Lung (tissue), 12 donors: ENCODE measurements around the gene SOX3. TPM values are rescaled to one million over a fixed set of nuclear protein-coding genes. Genes with fewer than 3 reads are reported as not detected.

Source experiments
- ATAC-seq: fragments of 200-7000 bp; cut with Tn5 transposase; one replicate; pipeline ENCODE4 v1.9.1; 2020; ENCODE audit warnings: moderate number of reproducible peaks; ENCODE audit not compliant: insufficient read depth, low FRiP score
- DNase-seq, 3 donors: peaks; one replicate each; pipeline ENCODE4 v3.0.0-alpha.2; 2013 to 2017
- H3K27ac ChIP-seq, 2 donors: one replicate each; pipeline ENCODE4 v1.5.1; 2013; ENCODE audit warnings: mild to moderate bottlenecking in 2 of 2, moderate library complexity in 2 of 2, control low read depth in 1 of 2, inconsistent platforms in 1 of 2, low read depth in 1 of 2, low read length in 1 of 2
- H3K27me3 ChIP-seq, 3 donors: one replicate each; pipeline ENCODE4 v1.5.1; 2013; ENCODE audit warnings: low read length in 2 of 3; ENCODE audit not compliant: control insufficient read depth in 3 of 3, insufficient read depth in 3 of 3
- H3K36me3 ChIP-seq, 4 donors: one replicate each; pipeline ENCODE4 v1.5.1; 2013; ENCODE audit warnings: low read length in 4 of 4, mild to moderate bottlenecking in 1 of 4, moderate library complexity in 1 of 4; ENCODE audit not compliant: control insufficient read depth in 4 of 4, insufficient read depth in 4 of 4
- H3K4me1 ChIP-seq, 5 donors: one replicate each; pipeline ENCODE4 v1.5.1; 2013; ENCODE audit warnings: low read length in 5 of 5, mild to moderate bottlenecking in 2 of 5, moderate library complexity in 1 of 5; ENCODE audit not compliant: control insufficient read depth in 5 of 5, insufficient read depth in 5 of 5
- H3K4me3 ChIP-seq: one replicate; pipeline ENCODE4 v1.5.1; 2013; ENCODE audit warnings: mild to moderate bottlenecking, control low read depth, moderate library complexity
- H3K9ac ChIP-seq, 2 donors: one replicate each; pipeline ENCODE4 v1.5.1; 2013; ENCODE audit warnings: low read length in 2 of 2, control low read depth in 1 of 2; ENCODE audit not compliant: insufficient read depth in 1 of 2
- H3K9me3 ChIP-seq, 4 donors: one replicate each; pipeline ENCODE4 v1.5.1; 2013; ENCODE audit warnings: low read length in 3 of 4, mild to moderate bottlenecking in 1 of 4, moderate library complexity in 1 of 4; ENCODE audit not compliant: control insufficient read depth in 4 of 4, insufficient read depth in 3 of 4
- CTCF ChIP-seq: IDR thresholded peaks from 2 replicates; pipeline ENCODE4 v1.5.1; 2012; ENCODE audit warnings: mild to moderate bottlenecking; ENCODE audit errors: control extremely low read depth, extremely low read depth
- WGBS, 2 donors: extraction: QIAGEN DNeasy Blood & Tissue Kit; methylation state at CpG; one replicate each; pipeline ENCODE4 v1.1.7; 2013; 5-methylcytosine and 5-hydroxymethylcytosine counted together
- polyA plus RNA-seq, 2 donors: library from polyadenylated mRNA; stranded (reverse); fragments of 200-250 nt; gene quantifications; one replicate each; pipeline ENCODE4 v1.2.1, GENCODE V29; 2013
- total RNA-seq, 2 donors: library from RNA; depleted of rRNA in 1 of 2; stranded (reverse); fragments of >200 nt in 1 of 2; gene quantifications; one replicate each; pipeline ENCODE4 v1.2.1, GENCODE V29; 2014 to 2021
- donor health status: control.
- donor health status: control.
- donor health status: Bipolar disorder and iron deficiency.
- donor health status: healthy.
- donor health status: DM: yes; HTN: yes; CAD: no.

The SOX3 gene
- total and polyA plus RNA-seq, 4 donors: 0.09 TPM; not detected in 3

DNA sequence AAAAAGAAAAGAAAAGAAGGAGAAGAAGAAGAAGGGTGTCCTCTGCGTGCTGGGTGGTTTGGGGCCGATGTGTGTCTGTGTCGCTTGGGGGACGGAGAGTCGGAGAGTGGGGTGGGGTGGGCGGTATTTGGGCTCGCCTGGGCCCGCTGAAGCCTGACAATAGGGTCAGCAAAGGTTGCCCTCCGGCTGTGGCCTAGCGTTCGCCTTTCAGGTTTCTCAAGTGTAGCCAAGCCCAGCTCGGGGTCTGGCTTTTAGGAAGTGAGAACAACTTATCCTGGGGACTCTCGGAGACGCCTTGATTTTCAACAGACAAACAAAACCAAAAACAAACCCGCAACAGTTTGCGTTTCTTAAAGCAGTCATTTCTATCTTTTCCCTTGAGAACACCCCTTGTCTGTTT lies 4.1 kb upstream of the SOX3 start:
- TF ChIP-seq CTCF: no peak
- WGBS, 2 donors: 7 to 31% methylated on average over 16 of the region's 16 CpGs
- H3K27me3 ChIP-seq: peaks cover 29 to 77% (median 76%) of the 10 kb centered on the region in 3 donors
- no peaks in the 10 kb centered on the region for H3K36me3 ChIP-seq
- H3K4me1 ChIP-seq: peaks cover 0 to 9% (median 0%) of the 10 kb centered on the region in 5 donors
- DNase-seq (no peak), ATAC-seq (no peak)
- H3K27ac ChIP-seq: no peak overlapping the region
- no peak overlapping the region for H3K9ac ChIP-seq
- H3K4me3 ChIP-seq: no peak overlapping the region
- H3K9me3 ChIP-seq: peaks cover 0 to 31% (median 0%) of the 10 kb centered on the region in 4 donors

DNA sequence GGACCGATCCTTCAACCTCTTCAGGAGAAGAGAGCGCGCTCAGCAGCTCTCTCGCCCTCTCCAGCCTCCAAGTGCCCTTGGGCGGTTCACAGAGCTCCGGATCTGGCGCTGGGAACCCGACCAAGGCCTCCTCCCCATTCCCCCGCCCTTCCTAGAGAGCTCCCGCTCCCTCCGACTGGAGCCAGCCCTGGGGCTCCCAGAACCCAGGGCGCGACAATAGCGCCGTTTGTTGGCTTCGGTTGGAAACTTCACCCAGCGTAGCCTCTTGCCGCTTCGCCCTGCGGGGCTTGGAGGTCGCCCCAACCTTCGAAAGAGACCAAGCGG lies 3.1 kb upstream of the SOX3 start:
- no peak for TF ChIP-seq CTCF
- no peak overlapping the region for H3K4me3 ChIP-seq
- peaks cover 0 to 9% (median 0%) of the 10 kb centered on the region in 5 donors for H3K4me1 ChIP-seq
- 5 to 22% methylated on average over 20 to 23 of the region's 23 CpGs for WGBS, 2 donors
- peaks cover 37 to 71% (median 69%) of the 10 kb centered on the region in 3 donors for H3K27me3 ChIP-seq
- H3K27ac ChIP-seq: no peak overlapping the region
- H3K9me3 ChIP-seq: peaks cover 0 to 37% (median 0%) of the 10 kb centered on the region in 4 donors
- no peak for ATAC-seq
- H3K9ac ChIP-seq: no peak overlapping the region
- H3K36me3 ChIP-seq: no peaks in the 10 kb centered on the region
- peak; percentile 45 to 72 (median 59) for DNase-seq

GRCh38 chrX:140507223-140507981 lies 2.5 kb upstream of the SOX3 start:
- Histone ChIP-seq H3K27ac (no peak overlapping the region), H3K4me3 (no peak overlapping the region), H3K27me3 (peaks cover 37 to 73% (median 72%) of the 10 kb centered on the region in 3 donors), H3K9me3 (peaks cover 0 to 37% (median 0%) of the 10 kb centered on the region in 4 donors), H3K4me1 (peaks cover 0 to 9% (median 0%) of the 10 kb centered on the region in 5 donors), H3K9ac (no peak overlapping the region), H3K36me3 (no peaks in the 10 kb centered on the region)
- TF ChIP-seq CTCF: no peak
- no peak for DNase-seq
- WGBS, 2 donors: 5 to 27% methylated on average over 18 to 36 of the region's 36 CpGs
- ATAC-seq: no peak
